SKM-1 treated with dmso at 0.1 percent for 144 hours (cell line): ENCODE results near the gene UBAC2.
A peak's percentile ranks its signal among the peaks of the same experiment; 100 is the strongest.

ENCODE experiments used
- DNase-seq: peaks from one replicate; lab custom pipeline; 2025; ENCODE audit not compliant: unreplicated experiment; lab: John Stamatoyannopoulos, UW

UBAC2 gene

GRCh38 chr13:99353836-99354235 lies 153.2 kb downstream of the UBAC2 start:
- DNase-seq: no peak

DNA sequence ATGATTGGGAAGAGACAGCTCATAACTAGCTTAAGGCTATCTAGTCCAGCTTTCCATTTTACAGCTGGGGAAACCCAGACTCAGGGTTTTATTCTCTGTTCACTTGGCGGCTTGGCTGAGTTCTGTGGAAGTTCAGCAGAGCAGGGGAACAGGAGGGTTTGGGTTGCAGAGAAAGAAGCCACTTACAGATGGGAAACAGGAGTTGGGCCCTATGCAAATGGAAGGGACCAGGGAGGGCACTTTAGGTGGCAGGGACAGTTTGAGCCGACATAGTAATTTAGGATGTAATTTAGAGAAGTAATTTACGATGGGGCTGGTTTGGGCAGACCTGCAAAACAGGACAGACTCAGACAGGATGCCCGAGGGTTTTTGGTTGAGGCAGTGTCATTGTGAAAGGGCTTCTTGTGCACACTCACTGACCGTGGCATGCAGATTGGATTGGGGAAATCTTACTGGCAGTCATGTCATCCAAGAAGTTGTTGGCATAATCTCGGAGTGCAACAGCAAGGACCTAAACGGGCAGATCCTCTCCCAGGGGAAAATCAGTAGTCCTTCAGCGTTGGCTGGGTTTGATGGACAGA lies 153.8 kb downstream of the UBAC2 start:
- DNase-seq: no peak

GRCh38 chr13:99355267-99356011 lies 154.8 kb downstream of the UBAC2 start:
- no peak for DNase-seq

DNA sequence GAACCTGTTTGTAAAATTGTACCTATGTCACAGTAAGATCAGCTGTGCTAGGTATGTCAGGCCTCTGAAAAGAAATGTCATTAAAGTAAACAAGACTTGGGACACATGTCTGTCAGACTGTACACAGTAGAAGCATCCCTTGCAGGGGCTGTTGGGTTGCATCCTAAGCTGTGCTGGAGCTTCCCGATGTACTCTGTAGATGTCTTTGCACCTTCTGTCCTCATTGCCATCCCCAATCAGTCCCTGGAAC lies 155.3 kb downstream of the UBAC2 start:
- no peak for DNase-seq

GRCh38 chr13:99356262-99357091 lies 155.8 kb downstream of the UBAC2 start:
- peak; percentile 9 for DNase-seq

- no peak for DNase-seq
Measured at GRCh38 chr13:99357131-99357596, 156.5 kb downstream of the UBAC2 start.

GRCh38 chr13:99357941-99358340 lies 157.3 kb downstream of the UBAC2 start:
- DNase-seq: no peak

DNA sequence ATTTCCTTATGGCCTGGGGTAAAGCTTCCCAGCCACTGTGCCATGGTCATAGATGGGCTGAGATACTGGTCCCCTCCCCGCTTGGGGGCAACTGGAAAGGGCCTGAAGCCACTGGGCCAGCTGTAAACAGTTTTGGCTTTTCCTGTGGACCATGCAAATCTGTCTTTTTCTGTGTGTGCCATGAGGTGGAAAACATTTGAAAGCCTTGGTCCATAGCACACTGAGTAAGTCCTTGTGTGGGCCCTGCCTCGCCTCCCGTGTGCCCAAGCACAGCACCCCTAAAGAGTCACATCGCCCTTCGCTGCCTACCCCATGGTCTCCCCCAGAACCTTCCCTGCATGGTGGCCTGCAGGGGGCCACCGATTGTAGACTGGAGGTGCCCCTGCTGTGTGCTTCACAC lies 158.9 kb downstream of the UBAC2 start:
- no peak for DNase-seq

GRCh38 chr13:99360696-99361095 lies 160.0 kb downstream of the UBAC2 start:
- no peak for DNase-seq

DNA sequence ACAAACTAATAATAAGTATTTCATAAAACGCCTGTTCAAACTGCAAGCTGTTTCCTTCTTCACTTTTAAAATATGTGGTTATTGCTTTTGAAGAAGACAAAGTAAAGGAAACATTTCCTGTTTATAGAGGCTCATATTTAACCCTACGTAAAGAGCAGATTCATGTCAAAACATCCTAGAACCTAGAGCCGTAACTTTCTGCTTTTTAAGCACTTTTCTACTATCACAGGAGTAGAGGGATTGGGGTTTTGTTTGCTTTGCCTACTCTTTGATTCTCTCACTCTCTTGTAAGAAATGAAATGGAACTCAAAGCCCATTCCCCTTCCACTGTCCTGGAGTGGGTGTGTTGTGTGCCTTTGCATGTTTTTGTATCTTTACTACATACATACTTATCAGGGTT lies 160.5 kb downstream of the UBAC2 start:
- no peak for DNase-seq

DNA sequence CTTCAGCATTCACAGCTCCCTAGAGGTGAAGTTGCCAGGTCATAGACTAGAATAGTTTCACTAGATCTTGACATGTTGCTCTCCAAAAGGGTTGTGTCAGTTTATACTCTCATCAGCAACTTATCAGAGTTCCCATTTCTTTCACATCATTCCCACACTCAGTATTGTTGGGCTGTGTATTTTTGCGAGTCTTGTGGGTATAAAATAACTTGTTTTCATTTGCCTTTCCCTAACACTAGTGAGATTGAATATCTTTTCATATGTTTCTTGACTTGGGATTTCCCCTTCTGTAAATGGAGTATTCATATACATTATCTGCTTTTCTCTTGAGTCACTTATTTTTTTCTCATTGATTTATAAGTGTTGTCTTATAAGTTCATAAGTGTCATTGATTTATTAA lies 161.7 kb downstream of the UBAC2 start:
- no peak for DNase-seq

- no peak for DNase-seq
Measured at GRCh38 chr13:99363391-99363790, 162.7 kb downstream of the UBAC2 start.

DNA sequence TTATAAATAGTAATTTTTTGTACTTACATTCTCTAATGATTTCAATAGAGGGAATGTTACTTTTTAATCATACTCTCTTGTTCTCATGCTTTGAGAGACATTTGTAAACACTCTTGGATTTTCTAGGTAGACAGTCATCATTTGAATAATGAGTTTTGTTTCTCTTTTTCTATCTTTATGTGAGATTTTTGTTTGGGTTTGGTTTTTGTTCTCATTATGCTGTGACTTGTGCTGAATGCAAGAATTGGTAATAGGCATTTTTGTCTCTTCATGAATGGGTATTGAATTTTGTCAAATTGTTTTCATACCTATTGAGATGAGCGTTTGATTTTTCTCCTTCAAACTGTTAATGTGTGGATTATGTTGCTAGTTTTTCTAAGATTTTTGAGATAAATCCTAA lies 163.3 kb downstream of the UBAC2 start:
- no peak for DNase-seq

DNA sequence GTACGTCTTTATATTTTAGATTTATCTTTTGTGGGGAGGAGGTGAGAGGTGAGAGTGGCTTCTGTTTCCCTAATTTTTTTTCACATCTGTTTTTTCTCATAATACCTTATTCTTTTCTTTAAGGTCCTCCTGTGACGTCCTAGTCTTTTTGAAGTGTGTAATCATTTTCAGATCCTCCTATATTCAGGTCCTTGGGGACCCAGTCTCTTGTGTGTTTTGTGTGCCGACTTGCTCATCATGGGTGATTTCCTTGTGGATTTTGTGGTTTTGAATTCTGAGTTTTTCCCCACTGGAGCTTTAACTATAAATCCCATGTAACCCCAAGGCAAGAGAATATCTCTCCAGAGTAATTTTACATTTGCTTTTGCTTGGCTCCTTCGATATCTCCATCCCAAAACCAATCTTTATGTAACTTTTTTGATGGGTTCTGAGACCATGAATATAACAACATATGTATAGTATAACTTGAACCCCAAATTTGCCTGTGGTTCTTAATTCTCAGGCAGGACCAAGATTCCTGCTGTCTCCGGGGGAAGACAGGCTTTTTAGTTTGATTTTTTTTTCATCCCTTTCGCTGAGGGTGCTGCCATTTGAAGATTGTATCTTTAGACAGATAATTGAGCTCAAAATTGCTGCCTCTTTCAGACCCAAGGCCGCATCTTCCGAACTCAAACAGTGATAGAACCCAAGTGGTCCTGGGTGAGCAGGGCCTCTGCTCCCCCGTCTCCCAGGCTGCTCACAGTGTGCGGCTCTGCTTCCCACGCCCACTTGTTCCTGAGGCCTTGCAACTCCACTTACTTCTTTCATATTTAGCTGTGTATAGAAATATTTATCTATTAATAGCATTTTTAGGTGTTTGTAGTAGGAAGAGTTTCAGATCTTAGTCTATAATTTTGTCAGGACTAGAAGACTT lies 165.7 kb downstream of the UBAC2 start:
- no peak for DNase-seq

GRCh38 chr13:99367106-99367616 lies 166.5 kb downstream of the UBAC2 start:
- DNase-seq: no peak

DNA sequence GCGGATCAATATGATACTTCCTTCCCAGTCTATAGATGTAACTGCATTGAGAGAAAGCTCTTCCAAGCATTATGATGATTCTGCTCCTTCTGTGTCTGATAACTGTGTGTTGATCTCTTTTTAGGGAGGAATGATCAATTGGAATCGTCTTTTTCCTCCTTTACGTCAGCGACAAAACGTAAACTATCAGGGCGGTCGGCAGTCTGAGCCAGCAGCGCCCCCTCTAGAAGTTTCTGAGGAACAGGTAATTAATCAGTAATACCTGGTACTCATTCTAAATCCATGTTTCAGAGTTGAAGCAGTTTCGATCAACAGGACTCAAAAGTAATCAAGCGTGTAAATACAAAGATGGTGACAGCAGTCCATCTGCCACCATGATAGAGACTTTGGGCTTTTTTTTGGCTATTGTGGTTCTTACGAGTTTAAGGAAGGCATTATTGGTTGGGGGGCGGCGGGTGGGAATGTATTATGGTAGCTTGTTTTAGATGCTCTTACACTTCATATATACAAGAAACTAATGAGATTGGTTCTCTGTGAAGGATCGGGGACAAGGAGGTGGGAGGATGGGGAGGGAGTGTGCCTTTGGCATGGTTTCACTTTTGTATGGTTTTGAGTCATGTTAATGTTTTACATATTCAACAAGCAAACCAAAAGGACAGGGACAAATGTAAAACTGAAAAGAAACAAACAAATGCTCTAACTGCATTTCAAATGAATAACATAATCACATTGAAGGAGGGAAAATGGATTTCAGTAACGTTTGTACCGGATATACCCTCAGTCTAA lies 167.2 kb downstream of the UBAC2 start:
- DNase-seq: no peak

DNA sequence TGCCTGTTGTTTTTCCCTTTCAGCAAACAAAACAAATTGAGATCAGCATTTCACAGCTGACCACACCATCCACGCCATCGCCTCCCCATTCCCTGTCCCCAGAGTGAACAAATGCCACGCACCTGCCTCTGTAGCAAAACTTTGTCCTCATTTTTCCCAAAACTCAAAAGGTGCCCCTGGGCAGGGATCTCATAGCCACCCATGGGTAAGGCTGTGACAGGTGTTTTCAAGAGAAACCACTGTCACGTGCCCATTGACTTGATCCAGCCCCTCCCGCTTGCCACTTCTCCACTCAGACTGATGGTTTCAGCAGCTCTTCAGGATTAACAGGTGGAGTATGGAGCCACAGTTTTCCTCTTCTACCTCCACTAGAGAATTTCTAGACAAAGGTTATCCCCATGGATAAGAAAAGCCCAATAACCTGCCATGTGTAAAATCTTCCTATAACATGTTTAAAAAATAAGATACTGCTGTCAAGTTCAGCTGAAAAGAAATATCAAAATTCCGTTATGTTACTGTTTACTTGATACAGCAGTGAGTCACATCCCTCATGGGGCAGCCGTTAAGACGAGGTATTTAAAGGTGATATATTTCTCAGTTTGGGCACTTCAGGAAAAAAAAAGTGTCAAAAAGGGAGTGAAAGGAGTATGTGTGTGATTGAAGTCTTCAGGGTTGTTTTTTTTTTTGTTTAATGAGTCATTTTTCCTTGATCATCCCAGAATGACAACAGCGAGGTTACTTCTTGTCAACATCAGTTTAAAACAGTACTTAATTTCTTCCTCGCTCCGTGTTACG lies 170.0 kb downstream of the UBAC2 start:
- DNase-seq: no peak

- no peak for DNase-seq
Measured at GRCh38 chr13:99371956-99372355, 171.3 kb downstream of the UBAC2 start.

- no peak for DNase-seq
Measured at GRCh38 chr13:99373436-99373835, 172.8 kb downstream of the UBAC2 start.
